ENCODE results near the gene TMEM266.

The TMEM266 gene

DNA sequence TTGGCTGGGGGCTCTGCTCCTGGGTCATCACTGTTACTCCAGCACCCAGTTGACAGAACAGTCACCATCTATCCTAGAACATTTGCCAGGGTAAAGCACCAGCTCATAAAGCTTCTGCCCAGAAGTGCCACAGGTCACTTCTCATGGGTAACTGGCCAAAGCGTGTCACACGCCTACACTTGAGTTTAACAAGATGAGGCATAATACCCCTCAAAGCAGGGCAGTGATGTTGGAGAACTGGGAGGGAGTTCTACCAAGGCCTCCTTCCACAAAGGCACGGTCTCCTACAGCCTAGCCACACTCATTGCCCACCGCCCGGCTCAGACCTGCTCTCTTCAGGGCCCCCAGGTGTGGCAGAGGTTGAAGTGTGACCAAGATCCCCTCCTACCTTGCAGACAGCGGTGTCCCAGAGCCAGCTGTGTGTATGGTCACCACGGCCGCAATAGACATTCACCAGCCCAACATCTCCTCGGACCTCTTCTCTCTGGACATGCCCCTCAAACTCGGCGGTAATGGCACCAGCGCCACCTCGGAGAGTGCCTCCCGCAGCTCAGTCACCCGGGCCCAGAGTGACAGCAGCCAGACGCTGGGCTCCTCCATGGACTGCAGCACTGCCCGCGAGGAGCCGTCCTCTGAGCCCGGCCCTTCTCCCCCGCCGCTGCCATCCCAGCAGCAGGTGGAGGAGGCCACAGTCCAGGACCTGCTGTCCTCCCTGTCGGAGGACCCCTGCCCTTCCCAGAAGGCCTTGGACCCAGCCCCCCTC lies 143.7 kb downstream of the TMEM266 start:
- no peak for DNase-seq (ENCODE audit: low spot score)

DNA sequence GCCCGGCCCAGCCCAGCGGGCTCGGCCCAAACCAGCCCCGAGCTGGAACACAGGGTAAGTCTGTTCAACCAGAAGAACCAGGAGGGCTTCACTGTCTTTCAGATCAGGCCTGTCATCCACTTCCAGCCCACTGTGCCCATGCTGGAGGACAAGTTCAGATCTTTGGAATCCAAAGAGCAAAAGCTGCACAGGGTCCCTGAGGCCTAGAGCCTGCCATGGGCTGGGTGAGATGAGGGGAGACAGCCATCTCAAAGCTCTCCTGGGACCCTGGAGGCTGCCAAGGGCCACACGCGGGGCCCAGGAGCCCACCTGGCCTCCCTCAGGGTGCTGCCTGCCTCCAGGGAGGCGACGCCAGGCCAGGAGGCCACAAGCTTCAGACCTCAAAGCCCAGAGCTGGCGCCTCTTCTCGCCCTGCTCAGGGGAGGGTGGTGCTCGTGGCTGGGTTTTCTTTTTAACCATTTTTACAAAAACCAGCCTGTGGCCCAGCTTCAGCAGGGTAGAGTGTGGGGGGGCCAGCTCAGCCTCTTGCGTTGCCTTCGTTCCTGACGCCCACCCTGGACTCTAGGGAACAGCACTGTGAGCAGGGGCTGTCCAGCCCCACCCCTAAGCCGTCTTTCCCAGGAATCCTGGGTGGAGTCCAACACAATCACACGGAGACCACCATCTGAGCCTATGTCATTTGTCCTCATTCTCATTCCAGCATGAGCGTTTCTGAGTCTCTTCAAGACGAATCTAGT lies 144.5 kb downstream of the TMEM266 start:
- DNase-seq (ENCODE audit: low spot score): no peak

- DNase-seq (ENCODE audit: low spot score): no peak
Observed at GRCh38 chr15:76204916-76205460, 145.2 kb downstream of the TMEM266 start.

- DNase-seq (ENCODE audit: low spot score): no peak
Observed at GRCh38 chr15:76206325-76206976, 146.7 kb downstream of the TMEM266 start.

DNA sequence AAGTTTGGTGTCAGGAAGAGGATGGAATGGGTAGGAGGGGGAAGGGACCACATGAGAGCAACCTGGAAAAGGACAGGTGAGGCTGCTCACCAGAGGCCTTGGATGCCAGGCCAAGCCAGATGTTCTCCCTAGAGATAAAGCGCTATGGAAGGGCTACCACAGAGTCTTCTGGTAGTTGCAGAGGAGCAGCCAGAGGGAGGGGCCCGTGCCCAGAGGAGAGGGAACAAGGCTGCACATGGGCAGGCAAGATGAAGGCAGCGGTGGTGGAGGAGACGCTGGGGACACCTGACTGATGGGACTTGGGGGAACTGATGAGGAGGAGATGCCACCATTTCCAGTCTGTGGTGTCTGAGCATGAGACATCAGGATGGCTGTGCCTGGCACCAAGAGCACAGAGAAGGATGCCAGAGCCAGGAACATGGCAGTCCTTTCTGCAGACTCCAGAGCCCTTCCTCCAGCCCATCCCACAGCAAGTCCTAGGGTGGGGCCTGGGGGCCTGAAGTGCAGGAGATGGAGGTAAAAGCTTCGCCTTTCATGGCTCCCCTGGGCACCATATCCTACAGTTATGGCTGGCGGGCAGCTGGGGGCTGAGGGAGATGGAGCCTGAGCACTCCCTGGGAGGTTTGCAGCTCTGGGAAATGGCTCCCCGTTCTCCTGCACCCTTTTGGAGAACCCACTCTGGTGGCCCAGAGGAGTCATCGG lies 148.4 kb downstream of the TMEM266 start:
- no peak for DNase-seq (ENCODE audit: low spot score)

DNA sequence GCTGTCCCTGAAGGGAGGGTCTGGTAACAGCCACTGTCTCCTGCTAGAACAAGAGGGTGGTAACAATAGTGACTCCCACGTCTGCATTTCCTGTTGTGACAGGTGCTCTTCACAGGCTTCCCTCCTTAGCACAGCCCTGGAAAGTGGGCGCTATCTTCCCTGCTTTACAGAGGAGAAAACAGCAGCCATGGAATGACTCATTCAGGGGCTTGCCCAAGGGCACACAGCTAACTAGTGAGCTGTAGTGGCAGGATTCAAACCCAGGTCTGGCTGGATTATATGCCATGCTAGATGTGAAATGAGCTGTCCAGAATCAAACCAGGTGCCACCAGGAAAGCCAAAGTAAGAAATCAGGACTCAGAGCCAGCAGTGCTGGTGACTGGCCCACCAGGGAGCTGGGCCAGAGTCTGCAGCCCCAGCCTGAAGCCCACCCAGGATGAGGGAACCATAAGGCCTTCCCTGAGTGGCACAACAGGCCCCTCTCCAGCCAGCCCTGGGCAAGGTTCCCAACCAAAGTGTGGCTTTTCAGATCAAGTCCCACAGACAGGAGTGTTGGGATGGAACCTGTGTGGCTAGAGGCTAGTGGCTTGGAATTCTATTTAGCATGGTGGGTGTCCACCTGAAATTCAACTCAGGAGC lies 149.1 kb downstream of the TMEM266 start:
- DNase-seq (ENCODE audit: low spot score): no peak

DNA sequence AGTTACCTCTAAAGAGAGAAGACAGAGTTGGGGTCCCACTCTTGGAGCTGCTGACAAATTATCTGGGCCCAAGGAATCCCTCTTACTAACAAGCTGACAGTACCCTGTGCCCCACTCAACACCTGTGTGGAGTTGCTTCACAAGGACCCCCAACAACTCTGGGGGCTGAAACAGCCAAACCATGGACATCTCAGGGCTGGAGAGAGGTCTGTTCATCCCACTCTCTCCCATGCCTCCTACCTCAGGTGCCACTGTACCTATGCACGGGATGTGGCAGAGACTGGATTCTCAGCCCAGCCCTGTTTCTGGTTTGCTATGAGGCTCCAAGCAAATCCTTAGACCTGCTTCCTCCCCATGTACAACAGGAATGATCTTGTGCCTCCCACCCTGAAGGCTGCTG lies 149.7 kb downstream of the TMEM266 start:
- DNase-seq (ENCODE audit: low spot score): no peak

DNA sequence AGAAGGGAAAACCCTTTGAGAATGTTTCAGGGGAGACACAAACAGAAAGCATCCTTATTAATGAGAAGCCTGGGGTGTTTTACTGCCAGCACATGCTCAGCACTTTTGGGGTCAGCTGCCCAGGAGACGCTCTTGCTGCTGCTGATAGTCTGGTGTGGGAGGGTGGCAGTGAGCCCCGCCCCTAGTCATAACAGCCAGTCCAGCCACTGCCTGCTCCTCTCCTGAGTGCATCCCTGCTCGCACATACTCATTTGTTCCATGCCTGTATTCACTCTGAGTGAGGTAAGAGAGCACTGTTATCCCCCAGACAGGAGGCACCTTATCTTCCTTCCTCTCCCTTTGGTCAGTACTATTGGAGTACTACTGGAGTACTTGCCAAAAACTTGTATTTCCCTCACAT lies 150.2 kb downstream of the TMEM266 start:
- no peak for DNase-seq (ENCODE audit: low spot score)

GRCh38 chr15:76215634-76216033 lies 155.8 kb downstream of the TMEM266 start:
- DNase-seq (ENCODE audit: low spot score): no peak

- no peak for DNase-seq (ENCODE audit: low spot score)
Observed at GRCh38 chr15:76217029-76217881, 157.5 kb downstream of the TMEM266 start.

GRCh38 chr15:76217882-76218217 lies 158.1 kb downstream of the TMEM266 start:
- no peak for DNase-seq (ENCODE audit: low spot score)

- no peak for DNase-seq (ENCODE audit: low spot score)
Observed at GRCh38 chr15:76221085-76221767, 161.4 kb downstream of the TMEM266 start.

GRCh38 chr15:76222159-76222558 lies 162.4 kb downstream of the TMEM266 start:
- DNase-seq (ENCODE audit: low spot score): no peak

GRCh38 chr15:76223521-76223920 lies 163.7 kb downstream of the TMEM266 start:
- no peak for DNase-seq (ENCODE audit: low spot score)

GRCh38 chr15:76229266-76229665 lies 169.5 kb downstream of the TMEM266 start:
- DNase-seq (ENCODE audit: low spot score): no peak

DNA sequence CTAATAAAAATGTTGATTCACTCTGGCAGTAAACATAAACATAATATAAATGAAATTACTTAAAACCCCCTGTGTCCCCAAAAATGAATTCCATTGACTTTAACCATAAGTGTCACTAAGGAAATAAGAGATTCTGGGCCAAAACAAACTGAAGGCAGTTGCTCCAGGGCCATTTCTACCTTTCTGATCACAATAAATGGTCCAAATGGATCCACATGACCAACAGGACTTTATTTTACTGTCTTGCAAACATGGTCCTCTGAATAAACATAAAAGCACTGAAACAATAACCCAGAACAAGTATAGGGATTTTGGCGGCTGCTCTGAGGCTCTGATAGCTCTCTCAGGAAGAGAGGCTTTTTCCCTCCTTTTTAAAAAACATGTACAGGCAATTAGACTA lies 174.1 kb downstream of the TMEM266 start:
- no peak for DNase-seq (ENCODE audit: low spot score)

DNA sequence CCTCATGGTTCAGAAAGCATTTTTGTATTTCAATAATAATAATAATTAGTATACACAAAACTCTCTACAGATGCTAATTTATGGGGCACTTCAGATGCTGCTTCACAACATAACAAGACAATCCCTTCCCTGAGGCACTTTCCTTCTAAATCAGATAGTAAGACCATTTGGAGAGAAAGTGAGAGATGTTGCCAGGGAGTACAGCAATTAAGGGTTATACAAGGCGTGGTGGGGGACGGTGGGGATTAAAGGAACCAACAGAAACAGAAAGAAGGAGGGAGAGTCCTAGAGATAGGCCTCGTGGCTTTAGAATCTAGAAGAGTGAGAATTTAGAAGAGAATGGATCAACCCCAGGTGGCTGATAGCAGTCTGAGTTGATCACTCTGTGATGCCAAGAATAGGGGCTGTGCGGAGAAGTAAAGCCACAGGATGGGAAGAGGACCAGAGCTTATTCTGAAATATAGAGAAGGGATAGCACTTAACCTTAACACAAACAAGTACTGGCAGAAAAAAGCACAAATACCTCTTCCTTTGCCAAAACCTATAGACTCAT lies 174.6 kb downstream of the TMEM266 start:
- no peak for DNase-seq (ENCODE audit: low spot score)

GRCh38 chr15:76235186-76235826 lies 175.5 kb downstream of the TMEM266 start:
- DNase-seq (ENCODE audit: low spot score): peak; percentile 54

GRCh38 chr15:76236350-76236749 lies 176.6 kb downstream of the TMEM266 start:
- DNase-seq (ENCODE audit: low spot score): no peak

All from GM03348 (cell line).